ENCODE data around the gene WHRN.

WHRN gene

GRCh38 chr9:114505187-114506081 lies at the start of gene WHRN:
WHRN (minus strand) TSS chr9:114505473; CDS start chr9:114504801, 672 bp downstream.
- H3K79me2 ChIP-seq (ENCODE audit: insufficient read depth, low read depth): peaks cover 45% of the 10 kb centered on the region
- H3K27ac ChIP-seq: peak within 1 kb of the TSS; percentile 83
- H2AFZ ChIP-seq (ENCODE audit: low read depth): peak within 1 kb of the TSS; percentile 43
- H3K4me3 ChIP-seq (IDR thresholded peaks at IDR 0.05; ENCODE audit: insufficient read depth, low read depth, low read length): no peak within 1 kb of the TSS
- H4K20me1 ChIP-seq (ENCODE audit: insufficient read depth): no peaks in the 10 kb centered on the region
- no peaks in the 10 kb centered on the region for H3K36me3 ChIP-seq (ENCODE audit: insufficient read depth)
- peak within 1 kb of the TSS; percentile 67 for H3K9ac ChIP-seq
- no peaks in the 10 kb centered on the region for H3K27me3 ChIP-seq (ENCODE audit: insufficient read depth, low read depth)
- H3K4me2 ChIP-seq: peak within 1 kb of the TSS; percentile 99
- TF ChIP-seq CTCF (conservative IDR thresholded peaks at IDR 0.05; ENCODE audit: low read depth, low read length): no peak
- H3K4me1 ChIP-seq (ENCODE audit: low read depth, poor library complexity, severe bottlenecking): peaks cover 43% of the 10 kb centered on the region

DNA sequence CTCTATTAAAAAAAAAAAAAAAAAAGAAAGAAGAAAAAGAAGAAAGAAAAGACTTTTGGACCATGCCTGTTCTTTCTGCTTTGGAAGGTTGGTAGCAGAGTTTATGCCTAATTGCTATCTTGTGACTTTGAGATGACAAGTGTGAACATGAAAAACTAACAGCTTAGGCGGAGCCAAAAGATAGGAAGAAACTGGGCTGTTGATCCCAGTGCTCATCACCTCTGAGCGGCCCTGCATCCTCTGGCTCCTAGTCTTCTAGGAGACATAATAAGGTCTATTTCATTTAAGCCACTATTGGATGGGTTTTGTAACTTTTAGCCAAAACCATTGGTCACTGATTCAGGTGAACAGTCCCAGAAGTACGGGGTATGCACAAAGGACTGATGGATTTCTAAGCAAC lies 47.9 kb upstream of the WHRN start:
- Histone ChIP-seq H3K79me2 (ENCODE audit: insufficient read depth, low read depth) (no peaks in the 10 kb centered on the region), H3K4me2 (no peak overlapping the region), H3K9ac (no peak overlapping the region), H3K27ac (no peak overlapping the region), H3K4me1 (ENCODE audit: low read depth, poor library complexity, severe bottlenecking) (no peaks in the 10 kb centered on the region), H2AFZ (ENCODE audit: low read depth) (no peak overlapping the region), H3K4me3 (IDR thresholded peaks at IDR 0.05; ENCODE audit: insufficient read depth, low read depth, low read length) (no peak overlapping the region), H3K27me3 (ENCODE audit: insufficient read depth, low read depth) (no peaks in the 10 kb centered on the region), H4K20me1 (ENCODE audit: insufficient read depth) (no peaks in the 10 kb centered on the region), H3K36me3 (ENCODE audit: insufficient read depth) (no peaks in the 10 kb centered on the region)
- no peak for TF ChIP-seq CTCF (conservative IDR thresholded peaks at IDR 0.05; ENCODE audit: low read depth, low read length)

GRCh38 chr9:114552706-114553105 lies 47.4 kb upstream of the WHRN start:
- Histone ChIP-seq H3K9ac (no peak overlapping the region), H2AFZ (ENCODE audit: low read depth) (no peak overlapping the region), H3K4me3 (IDR thresholded peaks at IDR 0.05; ENCODE audit: insufficient read depth, low read depth, low read length) (no peak overlapping the region), H4K20me1 (ENCODE audit: insufficient read depth) (no peaks in the 10 kb centered on the region), H3K79me2 (ENCODE audit: insufficient read depth, low read depth) (no peaks in the 10 kb centered on the region), H3K4me1 (ENCODE audit: low read depth, poor library complexity, severe bottlenecking) (no peaks in the 10 kb centered on the region), H3K4me2 (no peak overlapping the region), H3K36me3 (ENCODE audit: insufficient read depth) (no peaks in the 10 kb centered on the region), H3K27me3 (ENCODE audit: insufficient read depth, low read depth) (no peaks in the 10 kb centered on the region), H3K27ac (no peak overlapping the region)
- TF ChIP-seq CTCF (conservative IDR thresholded peaks at IDR 0.05; ENCODE audit: low read depth, low read length): no peak

GRCh38 chr9:114551750-114552685 lies 46.7 kb upstream of the WHRN start:
- Histone ChIP-seq H3K27me3 (ENCODE audit: insufficient read depth, low read depth) (no peaks in the 10 kb centered on the region), H3K79me2 (ENCODE audit: insufficient read depth, low read depth) (no peaks in the 10 kb centered on the region), H3K27ac (no peak overlapping the region), H2AFZ (ENCODE audit: low read depth) (no peak overlapping the region), H3K4me2 (no peak overlapping the region), H3K36me3 (ENCODE audit: insufficient read depth) (no peaks in the 10 kb centered on the region), H4K20me1 (ENCODE audit: insufficient read depth) (no peaks in the 10 kb centered on the region), H3K9ac (no peak overlapping the region), H3K4me3 (IDR thresholded peaks at IDR 0.05; ENCODE audit: insufficient read depth, low read depth, low read length) (no peak overlapping the region), H3K4me1 (ENCODE audit: low read depth, poor library complexity, severe bottlenecking) (no peaks in the 10 kb centered on the region)
- TF ChIP-seq CTCF (conservative IDR thresholded peaks at IDR 0.05; ENCODE audit: low read depth, low read length): no peak
